ENCODE data around the gene PDX1. TPM values are rescaled to one million over a fixed set of nuclear protein-coding genes. Genes with fewer than 3 reads are reported as not detected.

The PDX1 gene
- total RNA-seq, 1 donor from 2014 or later: not detected

DNA sequence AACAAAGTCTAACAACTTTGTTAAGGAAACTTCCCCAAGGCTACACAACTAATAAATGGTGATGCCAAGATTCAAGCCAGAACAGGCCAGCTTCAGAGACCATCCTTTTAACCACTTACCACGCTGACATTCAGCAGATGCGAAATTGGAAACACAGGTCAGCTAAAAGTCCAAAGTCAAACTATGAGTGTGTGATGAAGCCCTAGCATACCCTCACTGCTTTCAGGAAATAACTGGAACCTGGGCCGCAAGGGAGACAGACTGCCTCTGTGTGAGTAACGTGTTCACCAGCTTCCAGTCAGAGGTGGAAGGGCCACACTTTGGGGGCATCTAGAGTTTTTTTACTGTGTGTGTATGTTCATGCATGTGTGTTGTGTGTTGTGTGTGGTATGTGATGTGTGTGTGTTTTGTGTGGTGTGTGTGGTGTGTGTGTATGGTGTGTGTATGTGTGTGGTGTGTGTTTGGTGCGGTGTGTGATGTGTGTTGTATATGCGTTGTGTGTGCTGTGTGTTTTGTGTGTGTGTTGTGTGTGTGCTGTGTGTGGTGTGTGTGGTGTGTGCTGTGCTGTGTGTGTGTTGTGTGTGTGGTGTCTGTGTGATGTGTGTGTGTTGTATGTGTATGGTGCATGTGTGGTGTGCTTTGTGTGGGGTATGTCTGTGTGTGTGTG, 12.5 kb upstream of the PDX1 start:
- DNase-seq (ENCODE audit: low read depth): no peak

DNA sequence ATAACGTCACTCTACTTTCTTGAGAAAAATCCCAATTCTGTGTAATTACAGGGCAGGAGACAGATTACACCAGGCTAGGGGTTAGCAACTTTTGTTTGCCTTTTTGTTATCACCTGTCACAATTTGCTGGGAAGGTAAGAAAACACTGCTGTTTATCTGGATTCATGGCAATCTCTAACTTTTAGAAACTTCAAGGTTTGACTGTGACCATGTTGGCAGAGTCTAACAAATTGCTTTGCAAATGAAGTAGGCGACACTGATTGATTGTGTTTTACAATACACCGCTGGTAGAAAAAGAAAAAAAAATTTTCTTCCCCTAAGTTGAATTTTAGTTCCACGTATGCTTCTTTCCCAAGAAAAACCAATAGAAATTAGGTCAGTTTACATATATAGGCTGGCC, 10.4 kb upstream of the PDX1 start:
- DNase-seq (ENCODE audit: low read depth): no peak
- FAIRE-seq: no peak
- TF ChIP-seq, protein P1, sequence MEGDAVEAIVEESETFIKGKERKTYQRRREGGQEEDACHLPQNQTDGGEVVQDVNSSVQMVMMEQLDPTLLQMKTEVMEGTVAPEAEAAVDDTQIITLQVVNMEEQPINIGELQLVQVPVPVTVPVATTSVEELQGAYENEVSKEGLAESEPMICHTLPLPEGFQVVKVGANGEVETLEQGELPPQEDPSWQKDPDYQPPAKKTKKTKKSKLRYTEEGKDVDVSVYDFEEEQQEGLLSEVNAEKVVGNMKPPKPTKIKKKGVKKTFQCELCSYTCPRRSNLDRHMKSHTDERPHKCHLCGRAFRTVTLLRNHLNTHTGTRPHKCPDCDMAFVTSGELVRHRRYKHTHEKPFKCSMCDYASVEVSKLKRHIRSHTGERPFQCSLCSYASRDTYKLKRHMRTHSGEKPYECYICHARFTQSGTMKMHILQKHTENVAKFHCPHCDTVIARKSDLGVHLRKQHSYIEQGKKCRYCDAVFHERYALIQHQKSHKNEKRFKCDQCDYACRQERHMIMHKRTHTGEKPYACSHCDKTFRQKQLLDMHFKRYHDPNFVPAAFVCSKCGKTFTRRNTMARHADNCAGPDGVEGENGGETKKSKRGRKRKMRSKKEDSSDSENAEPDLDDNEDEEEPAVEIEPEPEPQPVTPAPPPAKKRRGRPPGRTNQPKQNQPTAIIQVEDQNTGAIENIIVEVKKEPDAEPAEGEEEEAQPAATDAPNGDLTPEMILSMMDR (IDR thresholded peaks at IDR 0.05; ENCODE audit: insufficient read depth, low read length, severe bottlenecking): no peak
- H3K27me3 ChIP-seq (ENCODE audit: control insufficient read depth, insufficient read depth, low read length): peaks cover 3% of the 10 kb centered on the region
- H3K4me3 ChIP-seq (ENCODE audit: low read depth, low read length): no peak overlapping the region
- H3K36me3 ChIP-seq (ENCODE audit: control insufficient read depth, insufficient read depth, low read length): no peaks in the 10 kb centered on the region

More for the DNA sequence above, 12.5 kb upstream of the PDX1 start:
- Histone ChIP-seq H3K4me3 (ENCODE audit: low read depth, low read length) (no peak overlapping the region), H3K27me3 (ENCODE audit: control insufficient read depth, insufficient read depth, low read length) (no peaks in the 10 kb centered on the region), H3K36me3 (ENCODE audit: control insufficient read depth, insufficient read depth, low read length) (no peaks in the 10 kb centered on the region)
- TF ChIP-seq, protein P1 (IDR thresholded peaks at IDR 0.05; ENCODE audit: insufficient read depth, low read length, severe bottlenecking): no peak
- FAIRE-seq: peak; percentile 99

DNA sequence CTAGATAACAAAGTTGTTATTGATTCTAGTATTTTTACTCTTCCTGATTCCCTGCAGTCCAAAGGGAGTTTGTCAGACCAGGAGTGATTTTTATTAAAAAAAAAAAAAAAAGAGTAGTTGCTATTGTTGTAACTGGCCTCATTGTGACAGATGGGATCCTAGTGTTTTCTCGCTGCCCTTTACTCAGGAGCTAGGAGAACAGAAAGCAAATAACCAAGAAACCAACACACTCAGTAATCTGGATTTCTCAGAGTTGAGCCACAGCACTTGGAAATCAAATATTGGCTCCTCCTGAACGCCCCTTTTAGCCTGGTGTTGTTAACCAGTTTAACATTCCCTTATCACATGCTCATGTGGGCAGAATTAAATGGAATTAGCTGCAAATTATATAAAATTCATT, 8.3 kb upstream of the PDX1 start:
- Histone ChIP-seq H3K4me3 (ENCODE audit: low read depth, low read length) (no peak overlapping the region), H3K36me3 (ENCODE audit: control insufficient read depth, insufficient read depth, low read length) (no peaks in the 10 kb centered on the region), H3K27me3 (ENCODE audit: control insufficient read depth, insufficient read depth, low read length) (peaks cover 6% of the 10 kb centered on the region)
- no peak for FAIRE-seq
- TF ChIP-seq, protein P1 (IDR thresholded peaks at IDR 0.05; ENCODE audit: insufficient read depth, low read length, severe bottlenecking): no peak
- no peak for DNase-seq (ENCODE audit: low read depth)

DNA sequence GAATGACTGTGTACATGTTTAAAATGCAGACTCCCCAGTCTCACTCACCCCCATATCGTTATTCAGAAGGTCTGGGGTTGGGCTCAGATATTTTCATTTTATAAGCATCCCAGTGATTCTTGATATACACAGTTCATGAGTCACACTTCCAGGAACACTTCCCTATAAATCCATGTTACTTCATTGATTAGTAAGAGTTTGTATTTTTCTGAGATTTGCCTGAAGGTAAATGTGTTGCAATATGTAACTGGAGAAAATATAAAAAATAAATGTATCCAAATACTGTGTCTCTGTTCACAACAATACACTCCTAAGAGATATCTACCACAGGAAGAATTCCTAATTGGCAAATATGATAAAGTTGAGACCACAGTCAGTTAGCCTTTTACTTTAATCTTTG, 6.6 kb upstream of the PDX1 start:
- peaks cover 18% of the 10 kb centered on the region for H3K27me3 ChIP-seq (ENCODE audit: control insufficient read depth, insufficient read depth, low read length)
- no peak for FAIRE-seq
- TF ChIP-seq, protein P1 (IDR thresholded peaks at IDR 0.05; ENCODE audit: insufficient read depth, low read length, severe bottlenecking): no peak
- peak; percentile 54 for DNase-seq (ENCODE audit: low read depth)
- H3K4me3 ChIP-seq (ENCODE audit: low read depth, low read length): no peak overlapping the region
- H3K36me3 ChIP-seq (ENCODE audit: control insufficient read depth, insufficient read depth, low read length): no peaks in the 10 kb centered on the region

DNA sequence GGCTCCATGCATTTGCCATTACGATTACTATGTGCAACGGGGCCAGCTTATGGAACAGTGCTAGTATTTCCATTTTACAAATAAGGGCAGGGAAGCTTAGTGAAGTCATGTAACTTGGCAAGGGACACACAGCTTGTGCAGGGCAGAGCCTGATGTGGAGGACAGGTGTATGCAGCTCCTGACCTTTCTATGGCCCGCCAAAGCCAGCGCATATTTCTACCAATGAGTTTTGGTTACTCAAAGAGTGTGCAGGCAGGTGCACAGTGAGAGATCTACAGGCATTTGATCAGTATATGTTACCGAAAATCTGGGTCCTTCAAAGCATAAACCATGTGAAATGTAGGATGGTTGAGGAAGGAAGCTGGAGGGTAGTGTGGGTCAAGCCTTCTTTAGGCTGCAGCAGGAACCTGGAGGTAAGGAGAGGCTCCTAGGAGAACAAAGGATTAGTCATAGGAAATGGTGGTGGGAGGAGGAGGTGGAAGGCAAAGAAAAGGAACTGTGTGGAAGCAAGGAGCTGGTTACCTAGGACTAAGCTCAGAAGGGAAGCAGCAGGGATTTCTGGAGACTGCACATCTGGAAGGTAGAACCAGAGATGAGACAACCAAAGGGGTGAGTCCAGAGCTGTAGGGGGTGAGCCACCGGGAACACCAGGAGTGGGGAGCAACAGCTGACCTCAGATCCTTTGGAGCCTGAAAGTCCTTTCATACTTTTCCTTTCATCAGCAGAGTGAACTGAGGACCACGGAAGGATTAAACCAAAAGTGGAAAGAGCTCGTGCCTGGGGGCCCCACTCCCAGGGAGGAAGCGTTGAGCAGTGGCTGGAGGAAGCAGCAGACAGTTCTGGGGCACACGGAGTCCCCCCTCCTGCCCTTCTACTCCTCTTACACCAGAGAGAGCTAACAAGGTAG, 4.2 kb upstream of the PDX1 start:
- H3K4me3 ChIP-seq (ENCODE audit: low read depth, low read length): no peak overlapping the region
- DNase-seq (ENCODE audit: low read depth): peak; percentile 38
- FAIRE-seq: no peak
- TF ChIP-seq, protein P1 (IDR thresholded peaks at IDR 0.05; ENCODE audit: insufficient read depth, low read length, severe bottlenecking): no peak
- H3K36me3 ChIP-seq (ENCODE audit: control insufficient read depth, insufficient read depth, low read length): no peaks in the 10 kb centered on the region
- peaks cover 34% of the 10 kb centered on the region for H3K27me3 ChIP-seq (ENCODE audit: control insufficient read depth, insufficient read depth, low read length)

Data from bronchial epithelial cell (primary cell).